Spleen (tissue), 7 donors: Measurements from ENCODE around the gene EDEM3.

Source experiments
- POLR2A ChIP-seq, 3 donors: fragments of 450-650 bp; IDR thresholded peaks; one replicate each; pipeline ENCODE4 v1.5.1; 2017; ENCODE audit warnings: antibody characterized with exemption in 3 of 3, mild to moderate bottlenecking in 1 of 3
- POLR2AphosphoS5 ChIP-seq, 3 donors: sonication (generic); formaldehyde crosslinking; IDR thresholded peaks; one replicate each; pipeline ENCODE4 v1.5.1; 2017; ENCODE audit warnings: antibody characterized with exemption in 3 of 3
- TF ChIP-seq, protein P1 (sequence below), 11 experiments: fragments of 200-600 bp in 7 of 11; fragments of 450-650 bp in 4 of 11; sonication (generic) in 4 of 11; IDR thresholded peaks in 8 of 11; conservative IDR thresholded peaks in 3 of 11; 1 replicate in 7 of 11; 2 replicates in 4 of 11; pipeline versions ENCODE4 v1.4.0 to v1.8.0; 2016 to 2021; ENCODE audit warnings: antibody characterized with exemption in 11 of 11, inconsistent platforms in 4 of 11, mild to moderate bottlenecking in 1 of 11
- donor health status: DM: no; HTN: no; CAD: no; lungs with moderate emphysema.
- donor health status: DM: no; HTN: no; CAD: no.
- donor health status: DM: no; HTN: no; CAD: no.

- TF ChIP-seq, protein P1, sequence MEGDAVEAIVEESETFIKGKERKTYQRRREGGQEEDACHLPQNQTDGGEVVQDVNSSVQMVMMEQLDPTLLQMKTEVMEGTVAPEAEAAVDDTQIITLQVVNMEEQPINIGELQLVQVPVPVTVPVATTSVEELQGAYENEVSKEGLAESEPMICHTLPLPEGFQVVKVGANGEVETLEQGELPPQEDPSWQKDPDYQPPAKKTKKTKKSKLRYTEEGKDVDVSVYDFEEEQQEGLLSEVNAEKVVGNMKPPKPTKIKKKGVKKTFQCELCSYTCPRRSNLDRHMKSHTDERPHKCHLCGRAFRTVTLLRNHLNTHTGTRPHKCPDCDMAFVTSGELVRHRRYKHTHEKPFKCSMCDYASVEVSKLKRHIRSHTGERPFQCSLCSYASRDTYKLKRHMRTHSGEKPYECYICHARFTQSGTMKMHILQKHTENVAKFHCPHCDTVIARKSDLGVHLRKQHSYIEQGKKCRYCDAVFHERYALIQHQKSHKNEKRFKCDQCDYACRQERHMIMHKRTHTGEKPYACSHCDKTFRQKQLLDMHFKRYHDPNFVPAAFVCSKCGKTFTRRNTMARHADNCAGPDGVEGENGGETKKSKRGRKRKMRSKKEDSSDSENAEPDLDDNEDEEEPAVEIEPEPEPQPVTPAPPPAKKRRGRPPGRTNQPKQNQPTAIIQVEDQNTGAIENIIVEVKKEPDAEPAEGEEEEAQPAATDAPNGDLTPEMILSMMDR (IDR thresholded peaks at IDR 0.05 in 8 of 11, conservative IDR thresholded peaks at IDR 0.05 in 3 of 11): no peak
- TF ChIP-seq POLR2A (IDR thresholded peaks at IDR 0.05) (no peak), POLR2AphosphoS5 (IDR thresholded peaks at IDR 0.05) (no peak)
Observed at GRCh38 chr1:184686540-184686939, 68.1 kb downstream of the EDEM3 start.
